Smooth muscle cell (in vitro differentiated cells): ENCODE measurements around the gene MPI. TPM values are rescaled to one million over a fixed set of nuclear protein-coding genes. Genes with fewer than 3 reads are reported as not detected.

Experiments
- DNase-seq: peaks from one replicate; lab custom pipeline; 2025; ENCODE audit not compliant: unreplicated experiment; lab: John Stamatoyannopoulos, UW
- H2AFZ ChIP-seq: fragments of 200-600 bp; sonication (generic); 2 replicates; pipeline ENCODE4 v1.6.0; 2016; ENCODE audit warnings: antibody characterized with exemption, low read depth, mild to moderate bottlenecking
- H3F3A ChIP-seq: fragments of 200-600 bp; sonication (generic); 2 replicates; pipeline ENCODE4 v1.6.0; 2017; ENCODE audit warnings: antibody characterized with exemption, low read depth
- H3K27ac ChIP-seq: fragments of 200-600 bp; sonication (generic); 2 replicates; pipeline ENCODE4 v1.5.1; 2016; ENCODE audit warnings: low read depth, mild to moderate bottlenecking
- H3K27me3 ChIP-seq: fragments of 200-600 bp; sonication (generic); 2 replicates; pipeline ENCODE4 v1.6.1; 2016; ENCODE audit warnings: low read depth, mild to moderate bottlenecking
- H3K36me3 ChIP-seq: fragments of 200-600 bp; sonication (generic); 2 replicates; pipeline ENCODE4 v1.5.1; 2016; ENCODE audit warnings: low read depth
- H3K4me1 ChIP-seq: fragments of 200-600 bp; sonication (generic); 2 replicates; pipeline ENCODE4 v1.5.1; 2016; ENCODE audit warnings: low read depth
- H3K4me2 ChIP-seq: fragments of 200-600 bp; sonication (generic); 2 replicates; pipeline ENCODE4 v1.6.0; 2016; ENCODE audit warnings: mild to moderate bottlenecking
- H3K4me3 ChIP-seq: fragments of 200-600 bp; sonication (generic); 2 replicates; pipeline ENCODE4 v1.5.1; 2016; ENCODE audit warnings: mild to moderate bottlenecking
- H3K79me2 ChIP-seq: fragments of 200-600 bp; sonication (generic); 2 replicates; pipeline ENCODE4 v1.6.0; 2016; ENCODE audit warnings: low read depth, mild to moderate bottlenecking
- H3K9ac ChIP-seq: fragments of 200-600 bp; sonication (generic); 2 replicates; pipeline ENCODE4 v1.6.0; 2016; ENCODE audit warnings: low read depth
- H3K9me3 ChIP-seq: fragments of 200-600 bp; sonication (generic); replicated peaks from 2 replicates; pipeline ENCODE4 v1.5.1; 2016; ENCODE audit warnings: low read depth
- H4K20me1 ChIP-seq: fragments of 200-600 bp; sonication (generic); 2 replicates; pipeline ENCODE4 v1.6.0; 2016; ENCODE audit warnings: low read depth
- CTCF ChIP-seq: fragments of 200-600 bp; sonication (generic); IDR thresholded peaks from 2 replicates; pipeline ENCODE4 v1.5.1; 2017; ENCODE audit warnings: borderline replicate concordance, mild to moderate bottlenecking, antibody characterized with exemption; ENCODE audit not compliant: insufficient read depth, poor library complexity, severe bottlenecking
- WGBS: methylation state at CpG from one replicate; pipeline ENCODE4 v1.1.7; 2016; ENCODE audit warnings: low lambda C conversion rate; 5-methylcytosine and 5-hydroxymethylcytosine counted together
- polyA plus RNA-seq: library from polyadenylated mRNA; unstranded; fragments of >200 nt; fragmentation: Nextera tagmentation; extraction: Ambion mirVana; gene quantifications from 2 replicates; pipeline ENCODE4 v1.2.1, GENCODE V29; 2016
- total RNA-seq: library from RNA; depleted of rRNA; stranded (reverse); fragments of >200 nt; gene quantifications from 2 replicates; pipeline ENCODE4 v1.2.3, GENCODE V29; 2014

Gene MPI
- total and polyA plus RNA-seq, 2 experiments from 2014 or later: 41.9 to 43.6 TPM

GRCh38 chr15:74888716-74889115, 1.1 kb upstream of the MPI start:
- no peak overlapping the region for H3K4me3 ChIP-seq
- no peaks in the 10 kb centered on the region for H3K27me3 ChIP-seq
- H3K9me3 ChIP-seq: no peaks in the 10 kb centered on the region
- no peak for DNase-seq
- peaks cover 10% of the 10 kb centered on the region for H3K4me1 ChIP-seq
- H3K79me2 ChIP-seq: peaks cover 5% of the 10 kb centered on the region
- H2AFZ ChIP-seq: no peak overlapping the region
- H3K27ac ChIP-seq: peak overlapping the region; percentile 29
- H3F3A ChIP-seq: peaks cover 4% of the 10 kb centered on the region
- H3K36me3 ChIP-seq: no peaks in the 10 kb centered on the region
- H3K9ac ChIP-seq: no peak overlapping the region
- peak overlapping the region; percentile 89 for H3K4me2 ChIP-seq
- H4K20me1 ChIP-seq: no peaks in the 10 kb centered on the region
- 88% methylated on average over 4 of the region's 4 CpGs for WGBS
- TF ChIP-seq CTCF: no peak

GRCh38 chr15:74889390-74889882, 406 bp upstream of the MPI start:
- Histone ChIP-seq H3K9ac (no peak overlapping the region), H3K4me1 (peaks cover 10% of the 10 kb centered on the region), H4K20me1 (no peaks in the 10 kb centered on the region), H3K27me3 (no peaks in the 10 kb centered on the region), H2AFZ (peak overlapping the region; percentile 88), H3K4me3 (peak overlapping the region; percentile 85), H3K4me2 (peak overlapping the region; percentile 89), H3K27ac (peak overlapping the region; percentile 14), H3K9me3 (no peaks in the 10 kb centered on the region), H3F3A (peaks cover 4% of the 10 kb centered on the region), H3K36me3 (no peaks in the 10 kb centered on the region), H3K79me2 (peaks cover 5% of the 10 kb centered on the region)
- DNase-seq: peak; percentile 36
- WGBS: 13% methylated on average over 8 of the region's 8 CpGs
- TF ChIP-seq CTCF: no peak

GRCh38 chr15:74890665-74890960, 771 bp downstream of the MPI start:
- Histone ChIP-seq H3K4me2 (peak overlapping the region; percentile 89), H3K36me3 (no peaks in the 10 kb centered on the region), H3K9ac (peak overlapping the region; percentile 84), H3K4me3 (peak overlapping the region; percentile 85), H3K9me3 (no peaks in the 10 kb centered on the region), H3K27me3 (no peaks in the 10 kb centered on the region), H3K27ac (no peak overlapping the region), H3K79me2 (peaks cover 5% of the 10 kb centered on the region), H3F3A (peaks cover 4% of the 10 kb centered on the region), H4K20me1 (no peaks in the 10 kb centered on the region), H3K4me1 (peaks cover 10% of the 10 kb centered on the region), H2AFZ (peak overlapping the region; percentile 88)
- no peak for DNase-seq
- 0% methylated on average over 1 of the region's 1 CpG for WGBS
- TF ChIP-seq CTCF: no peak

GRCh38 chr15:74891469-74891868, 1.6 kb downstream of the MPI start:
- H3K79me2 ChIP-seq: peaks cover 5% of the 10 kb centered on the region
- H3K36me3 ChIP-seq: no peaks in the 10 kb centered on the region
- H3K4me3 ChIP-seq: no peak overlapping the region
- TF ChIP-seq CTCF: no peak
- H3K9me3 ChIP-seq: no peaks in the 10 kb centered on the region
- no peak overlapping the region for H3K9ac ChIP-seq
- no peak overlapping the region for H3K27ac ChIP-seq
- DNase-seq: no peak
- H4K20me1 ChIP-seq: no peaks in the 10 kb centered on the region
- H3K27me3 ChIP-seq: no peaks in the 10 kb centered on the region
- H3F3A ChIP-seq: peaks cover 4% of the 10 kb centered on the region
- peaks cover 10% of the 10 kb centered on the region for H3K4me1 ChIP-seq
- no peak overlapping the region for H2AFZ ChIP-seq
- no peak overlapping the region for H3K4me2 ChIP-seq
- WGBS: 100% methylated on average over 3 of the region's 3 CpGs
